ENCODE data around the gene NDUFB3. TPM values are rescaled to one million over a fixed set of nuclear protein-coding genes. Genes with fewer than 3 reads are reported as not detected.

The NDUFB3 gene
- total and polyA plus RNA-seq, 10 of the 15 experiments (the other 5 are each of a cell fraction or from before 2014, with no cell fraction given) = 115 to 1,059 (median 187) TPM

- ChIA-PET RAD21 (ENCODE audit: unreplicated experiment) (interaction anchor here (2.1 kb wide), 1 partner anchor 11 kb away, joined by 6 read pairs; no protein-coding TSS in a partner anchor), SMC1A (ENCODE audit: uncharacterized antibody, unreplicated experiment) (interaction anchor here (0.7 to 1.0 kb wide), 2 partner anchors 128 to 157 kb away, joined by 3 read pairs; no protein-coding TSS in a partner anchor), POLR2A (interaction anchor here (1.5 kb wide), 1 partner anchor 11 kb away, joined by 3 read pairs; no protein-coding TSS in a partner anchor), CTCF (interaction anchor here (3.0 kb wide), 1 partner anchor 11 kb away, joined by 20 read pairs; no protein-coding TSS in a partner anchor)
- Histone ChIP-seq H3K27me3 (replicated peaks in 1 of 2; ENCODE audit: control insufficient read depth in 2 of 2, insufficient read depth in 2 of 2, low read length in 1 of 2) (no peaks in the 10 kb centered on the region), H3K36me3 (ENCODE audit: control insufficient read depth in 2 of 2, insufficient read depth in 2 of 2, low read length in 1 of 2) (peaks cover 0 to 6% of the 10 kb centered on the region in 2 experiments; a peak in 3 of 4 replicates), H4K20me1 (ENCODE audit: control insufficient read depth, insufficient read depth) (no peaks in the 10 kb centered on the region), H3K4me1 (ENCODE audit: control insufficient read depth, insufficient read depth, low read length) (no peaks in the 10 kb centered on the region), H2AFZ (ENCODE audit: control insufficient read depth, low read depth, low read length) (no peak overlapping the region), H3K79me2 (ENCODE audit: control insufficient read depth, insufficient read depth, low read length) (peaks cover 17% of the 10 kb centered on the region), H3K9me3 (replicated peaks; ENCODE audit: control insufficient read depth, insufficient read depth, low read length) (no peaks in the 10 kb centered on the region), H3K4me3 (no peak overlapping the region), H3K9ac (ENCODE audit: control insufficient read depth, insufficient read depth, low read length) (no peak overlapping the region), H3K4me2 (ENCODE audit: control insufficient read depth, insufficient read depth) (no peak overlapping the region), H3K27ac (ENCODE audit: control insufficient read depth, insufficient read depth) (no peak overlapping the region)
- WGBS (ENCODE audit: insufficient coverage, insufficient replicate concordance, low lambda C conversion rate, missing lambda C conversion rate) = 85% methylated on average over 4 of the region's 4 CpGs
- DNase-seq (ENCODE audit: low read depth, low spot score) (no peak), ATAC-seq (no peak), FAIRE-seq (no peak)
- TF ChIP-seq KAT2A (conservative IDR thresholded peaks at IDR 0.05; ENCODE audit: control insufficient read depth, low read depth, low read length) (no peak), REST (IDR thresholded peaks at IDR 0.05; ENCODE audit: low read depth, low read length) (no peak)
- BruUV-seq (replicated peaks) = no TSS peak
- in situ Hi-C loops (cut with MboI) = no loop called here
- intact Hi-C loops (cut with micrococcal nuclease; ENCODE audit: unreplicated experiment) = no loop called here
These were observed 14.0 kb upstream of the NDUFB3 start for GRCh38 chr2:201057715-201058248.
